CD4-positive, alpha-beta T cell treated with Interleukin-6 at 100 ng/mL for 8 hours (primary cell): Measurements from ENCODE around the gene PET100.

Source experiments
- DNase-seq: peaks from one replicate; pipeline ENCODE4 v3.0.0-alpha.2; 2020; ENCODE audit warnings: mixed read lengths, low spot score

The PET100 gene

DNA sequence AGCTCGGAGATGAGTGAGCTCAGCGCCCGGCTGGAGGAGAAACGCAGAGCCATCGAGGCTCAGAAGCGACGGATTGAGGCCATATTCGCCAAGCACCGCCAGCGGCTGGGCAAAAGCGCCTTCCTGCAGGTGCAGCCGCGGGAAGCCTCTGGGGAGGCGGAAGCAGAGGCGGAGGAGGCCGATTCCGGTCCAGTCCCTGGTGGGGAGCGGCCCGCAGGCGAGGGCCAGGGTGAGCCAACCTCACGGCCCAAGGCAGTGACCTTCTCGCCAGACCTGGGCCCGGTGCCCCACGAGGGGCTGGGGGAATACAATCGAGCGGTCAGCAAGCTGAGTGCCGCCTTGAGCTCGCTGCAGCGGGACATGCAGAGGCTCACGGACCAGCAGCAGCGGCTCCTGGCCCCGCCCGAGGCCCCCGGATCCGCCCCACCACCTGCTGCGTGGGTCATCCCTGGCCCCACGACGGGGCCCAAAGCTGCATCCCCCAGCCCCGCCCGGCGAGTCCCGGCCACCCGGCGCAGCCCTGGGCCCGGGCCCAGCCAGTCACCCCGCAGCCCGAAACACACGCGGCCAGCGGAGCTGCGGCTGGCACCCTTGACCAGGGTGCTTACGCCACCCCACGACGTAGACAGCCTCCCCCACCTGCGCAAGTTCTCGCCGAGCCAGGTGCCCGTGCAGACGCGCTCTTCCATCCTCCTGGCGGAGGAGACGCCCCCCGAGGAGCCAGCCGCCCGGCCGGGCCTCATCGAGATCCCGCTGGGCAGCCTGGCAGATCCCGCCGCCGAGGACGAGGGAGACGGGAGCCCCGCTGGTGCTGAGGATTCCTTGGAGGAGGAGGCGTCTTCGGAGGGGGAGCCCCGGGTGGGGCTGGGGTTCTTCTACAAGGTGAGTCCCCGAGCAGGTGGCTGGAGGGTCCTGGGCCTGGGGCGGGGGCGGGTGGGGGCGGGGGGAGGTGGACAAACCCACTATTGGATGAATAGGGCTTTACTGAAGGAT lies 17.0 kb upstream of the PET100 start:
- no peak for DNase-seq

DNA sequence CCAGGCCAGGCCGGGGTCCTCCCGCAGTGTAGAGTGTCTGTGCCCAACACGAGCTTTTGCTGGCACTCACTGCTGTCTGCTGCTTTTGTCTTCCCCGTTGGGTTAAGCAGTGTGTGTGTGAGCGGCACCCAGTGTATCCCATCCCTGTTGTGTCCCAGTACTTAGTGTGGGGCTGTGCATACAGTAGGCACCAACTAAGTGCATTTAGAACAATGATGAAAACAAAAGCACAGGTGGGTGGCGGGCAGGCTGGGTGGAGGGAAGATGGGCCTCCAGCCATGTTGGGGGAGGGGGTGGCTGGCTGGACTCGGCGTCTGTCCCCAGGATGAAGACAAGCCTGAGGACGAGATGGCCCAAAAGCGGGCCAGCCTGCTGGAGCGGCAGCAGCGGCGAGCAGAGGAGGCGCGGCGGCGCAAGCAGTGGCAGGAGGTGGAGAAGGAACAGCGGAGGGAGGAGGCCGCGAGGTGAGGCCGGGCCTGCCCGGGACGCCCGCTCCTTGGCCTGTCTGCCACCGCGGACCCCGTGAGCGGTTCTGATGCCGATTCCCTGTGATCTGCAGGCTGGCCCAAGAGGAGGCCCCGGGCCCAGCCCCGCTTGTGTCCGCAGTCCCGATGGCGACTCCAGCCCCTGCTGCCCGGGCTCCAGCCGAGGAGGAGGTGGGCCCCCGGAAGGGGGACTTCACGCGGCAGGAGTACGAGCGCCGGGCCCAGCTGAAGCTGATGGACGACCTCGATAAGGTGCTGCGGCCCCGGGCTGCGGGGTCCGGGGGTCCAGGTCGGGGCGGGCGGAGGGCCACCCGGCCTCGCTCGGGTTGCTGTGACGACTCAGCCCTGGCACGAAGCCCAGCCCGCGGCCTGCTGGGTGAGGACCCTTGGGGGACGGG lies 14.5 kb upstream of the PET100 start:
- no peak for DNase-seq

DNA sequence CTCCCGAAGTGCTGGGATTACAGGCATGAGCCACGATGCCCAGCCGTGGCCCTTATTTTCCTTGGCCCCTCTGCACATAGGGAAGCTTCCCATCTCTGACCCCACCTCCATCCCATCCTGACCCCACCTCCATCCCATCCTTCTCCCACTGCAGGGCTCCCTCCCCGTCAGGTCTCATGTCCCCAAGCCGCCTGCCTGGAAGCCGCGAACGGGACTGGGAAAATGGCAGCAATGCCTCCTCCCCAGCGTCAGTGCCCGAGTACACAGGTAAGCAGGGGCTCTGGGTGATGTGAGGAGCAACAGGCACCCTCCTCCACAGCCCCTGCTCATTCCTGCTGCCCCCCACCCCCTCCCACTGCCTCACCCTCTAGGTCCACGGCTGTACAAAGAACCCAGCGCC lies 12.4 kb upstream of the PET100 start:
- DNase-seq = no peak

DNA sequence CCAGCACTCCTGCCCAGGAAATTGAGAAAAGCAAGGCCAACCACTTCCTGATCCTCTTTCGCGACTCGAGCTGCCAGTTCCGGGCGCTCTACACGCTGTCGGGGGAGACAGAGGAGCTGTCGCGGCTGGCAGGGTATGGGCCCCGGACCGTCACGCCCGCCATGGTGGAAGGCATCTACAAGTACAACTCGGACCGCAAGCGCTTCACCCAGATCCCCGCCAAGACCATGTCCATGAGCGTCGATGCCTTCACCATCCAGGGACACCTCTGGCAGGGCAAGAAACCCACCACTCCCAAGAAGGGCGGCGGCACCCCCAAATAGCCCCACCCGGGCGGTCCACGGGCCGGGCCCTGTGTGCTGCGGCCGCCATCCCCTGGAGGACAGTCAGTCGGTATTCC lies 11.9 kb upstream of the PET100 start:
- no peak for DNase-seq

DNA sequence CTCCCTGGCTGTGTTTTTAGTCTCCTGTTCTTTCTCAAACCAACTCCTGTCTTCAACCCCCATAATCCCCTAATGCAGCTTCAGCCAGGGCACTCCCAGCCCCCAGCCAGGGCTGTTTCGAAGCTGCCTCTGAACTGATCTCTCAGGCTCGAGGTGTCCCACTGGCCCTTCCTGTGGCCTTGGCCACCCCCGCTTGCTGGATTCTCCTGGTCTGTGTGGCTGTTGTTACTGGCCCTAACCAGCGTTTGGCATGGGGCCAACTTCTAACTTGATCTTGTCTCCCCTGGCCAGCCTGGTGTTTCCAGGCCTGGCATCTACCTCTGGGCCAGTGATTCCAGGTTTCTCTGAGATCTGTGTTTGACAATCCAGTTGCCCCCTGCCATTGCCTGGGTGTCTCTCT lies 11.2 kb upstream of the PET100 start:
- no peak for DNase-seq

DNA sequence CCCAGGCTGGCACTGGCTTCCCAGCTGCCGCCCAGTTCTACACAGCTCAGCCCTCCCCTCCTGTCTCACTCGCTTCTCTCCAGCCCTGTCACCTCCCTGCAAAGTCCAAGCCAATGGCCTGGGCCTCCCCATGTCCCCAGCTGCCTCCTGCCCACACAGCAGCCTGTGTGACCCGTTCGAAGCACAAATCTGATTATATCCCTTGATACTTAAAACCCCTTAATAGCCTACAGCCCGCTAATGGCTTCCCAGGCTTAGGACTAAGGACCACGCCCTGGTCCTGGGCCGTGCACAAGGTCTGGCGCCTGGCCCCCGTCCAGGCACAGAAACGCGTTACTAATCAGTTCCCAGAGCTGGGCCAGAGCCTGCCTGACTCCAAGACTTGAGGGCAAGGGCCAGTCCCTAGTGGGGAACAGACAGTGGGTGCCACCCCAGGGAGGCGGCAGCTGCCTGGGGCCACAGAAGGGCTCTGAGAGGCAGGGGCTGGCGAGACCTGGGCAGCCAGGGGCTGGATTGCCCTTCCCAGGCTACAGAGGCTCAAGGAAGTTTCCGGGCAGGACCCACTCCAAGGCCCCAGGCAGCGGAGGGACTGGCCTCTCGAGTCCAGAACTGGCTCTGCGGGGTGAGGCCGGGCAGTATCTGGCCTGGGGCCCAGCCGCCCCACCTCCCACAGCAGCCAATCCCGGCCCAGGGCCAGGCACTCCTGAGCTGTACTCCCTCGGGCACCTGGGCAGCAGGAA lies 10.7 kb upstream of the PET100 start:
- DNase-seq = no peak

DNA sequence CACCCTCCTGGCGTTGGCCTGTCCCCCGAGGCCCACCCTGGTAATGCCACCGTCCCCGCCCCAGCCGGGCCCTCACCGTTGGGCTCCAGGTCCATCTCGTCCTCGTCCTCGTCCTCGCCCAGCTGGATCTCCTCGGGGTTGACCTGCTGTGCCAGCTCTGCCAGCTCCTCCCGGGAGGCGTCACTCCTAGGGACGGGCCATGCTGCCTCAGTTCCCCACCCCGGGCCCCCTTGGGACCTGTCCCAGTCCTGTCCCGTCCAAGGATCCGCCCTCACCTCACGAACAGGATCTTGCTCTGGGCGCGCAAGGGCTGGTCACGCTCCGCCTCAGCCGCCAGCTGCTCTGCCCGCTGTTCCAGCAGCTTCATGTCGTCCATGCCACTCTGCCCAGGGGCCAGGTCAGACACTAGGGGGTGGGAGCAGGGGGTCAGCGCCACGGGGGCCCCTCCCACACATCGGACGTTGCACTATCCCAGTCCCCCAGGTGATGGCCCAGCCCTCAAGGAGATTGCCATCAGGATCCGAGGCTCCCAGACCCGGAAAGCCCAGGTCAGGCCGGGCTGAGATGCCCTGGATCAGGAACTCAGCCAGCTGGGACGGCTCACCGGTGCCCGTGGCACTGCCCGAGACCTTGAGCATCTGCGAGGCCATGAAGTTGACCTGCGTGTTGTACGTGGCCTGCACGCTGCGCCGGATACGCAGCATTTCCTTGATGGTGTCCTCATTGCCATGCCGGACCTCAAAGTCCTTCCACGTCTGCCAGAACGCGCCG lies 9.7 kb upstream of the PET100 start:
- no peak for DNase-seq

DNA sequence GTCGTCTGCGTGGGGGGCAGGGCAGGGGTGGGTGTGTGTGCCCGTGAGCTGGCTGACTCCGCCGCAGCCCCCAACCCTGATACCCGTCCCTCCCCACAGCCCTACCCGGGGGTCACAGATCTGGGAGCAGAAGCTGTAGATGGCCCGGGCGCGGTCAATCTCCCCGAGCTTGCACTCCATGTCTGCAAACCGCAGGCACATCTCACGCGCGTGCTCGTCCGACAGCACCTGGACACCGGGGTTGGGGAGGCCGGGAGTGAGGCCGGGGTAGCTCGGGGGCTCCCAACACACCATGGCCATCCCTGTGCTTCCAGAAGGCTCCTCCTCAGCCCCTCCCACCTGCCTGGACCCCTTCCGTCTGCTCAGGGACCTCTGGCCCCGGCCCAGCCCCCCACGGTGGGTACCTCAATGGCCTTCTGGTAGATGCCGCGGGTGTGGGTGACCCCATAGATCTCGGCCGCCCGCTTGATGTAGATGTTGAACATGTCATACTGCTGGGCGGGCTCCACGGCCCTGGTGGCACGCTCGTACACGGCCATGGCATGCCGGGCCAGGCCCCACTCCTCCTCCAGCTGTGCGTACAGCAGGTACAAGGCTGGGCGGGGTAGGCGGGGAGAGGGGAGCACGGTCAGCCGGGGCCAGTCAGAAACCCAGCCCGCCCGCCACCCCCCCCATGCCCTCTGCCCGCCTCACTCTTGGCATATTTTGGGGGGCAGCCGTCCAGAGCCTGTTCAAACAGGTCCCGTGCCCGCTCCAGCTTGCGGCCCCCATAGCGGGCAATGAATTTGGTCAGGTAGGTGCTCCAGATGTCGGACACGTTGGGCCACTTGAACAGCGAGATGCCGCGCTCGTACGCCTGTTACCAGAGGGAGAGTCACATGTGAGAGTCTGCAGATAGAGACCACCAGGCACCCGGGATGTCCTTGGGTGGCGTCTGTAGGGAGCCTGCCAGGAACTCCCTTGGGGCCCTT lies 8.9 kb upstream of the PET100 start:
- DNase-seq = no peak

DNA sequence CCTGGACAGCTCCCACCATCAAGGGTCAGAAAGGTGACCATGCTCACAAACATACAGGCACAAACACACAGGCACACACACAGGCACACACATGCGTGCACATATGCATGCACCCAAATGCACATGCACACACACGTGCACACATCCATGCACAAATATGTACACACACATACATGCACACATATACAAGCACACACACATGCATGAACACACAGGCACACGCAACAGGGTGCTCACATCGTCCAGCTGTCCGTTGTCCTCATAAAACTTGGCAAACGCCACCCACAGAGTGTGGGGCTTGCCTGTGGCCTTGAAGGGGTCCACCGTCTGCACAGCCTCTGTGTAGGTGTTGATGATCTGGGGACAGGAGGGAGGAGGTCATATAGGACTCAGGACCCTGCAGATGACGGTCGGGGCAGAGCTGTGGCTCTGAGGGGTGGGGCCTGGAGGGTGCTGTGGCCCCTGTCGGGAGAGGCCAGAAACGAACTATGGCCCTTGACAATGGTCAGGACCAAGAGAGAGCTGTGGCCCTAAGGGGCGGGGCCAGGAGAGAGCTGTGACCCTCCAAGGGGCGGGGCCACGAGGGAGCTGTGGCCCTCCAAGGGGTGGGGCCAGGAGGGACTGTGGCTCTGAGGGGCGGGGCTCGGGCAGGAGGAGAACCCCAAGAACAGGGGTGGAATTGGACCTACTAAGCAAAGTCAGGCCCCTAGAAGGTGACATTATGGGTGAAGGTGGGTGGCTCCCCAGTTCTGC lies 6.5 kb upstream of the PET100 start:
- DNase-seq = no peak

DNA sequence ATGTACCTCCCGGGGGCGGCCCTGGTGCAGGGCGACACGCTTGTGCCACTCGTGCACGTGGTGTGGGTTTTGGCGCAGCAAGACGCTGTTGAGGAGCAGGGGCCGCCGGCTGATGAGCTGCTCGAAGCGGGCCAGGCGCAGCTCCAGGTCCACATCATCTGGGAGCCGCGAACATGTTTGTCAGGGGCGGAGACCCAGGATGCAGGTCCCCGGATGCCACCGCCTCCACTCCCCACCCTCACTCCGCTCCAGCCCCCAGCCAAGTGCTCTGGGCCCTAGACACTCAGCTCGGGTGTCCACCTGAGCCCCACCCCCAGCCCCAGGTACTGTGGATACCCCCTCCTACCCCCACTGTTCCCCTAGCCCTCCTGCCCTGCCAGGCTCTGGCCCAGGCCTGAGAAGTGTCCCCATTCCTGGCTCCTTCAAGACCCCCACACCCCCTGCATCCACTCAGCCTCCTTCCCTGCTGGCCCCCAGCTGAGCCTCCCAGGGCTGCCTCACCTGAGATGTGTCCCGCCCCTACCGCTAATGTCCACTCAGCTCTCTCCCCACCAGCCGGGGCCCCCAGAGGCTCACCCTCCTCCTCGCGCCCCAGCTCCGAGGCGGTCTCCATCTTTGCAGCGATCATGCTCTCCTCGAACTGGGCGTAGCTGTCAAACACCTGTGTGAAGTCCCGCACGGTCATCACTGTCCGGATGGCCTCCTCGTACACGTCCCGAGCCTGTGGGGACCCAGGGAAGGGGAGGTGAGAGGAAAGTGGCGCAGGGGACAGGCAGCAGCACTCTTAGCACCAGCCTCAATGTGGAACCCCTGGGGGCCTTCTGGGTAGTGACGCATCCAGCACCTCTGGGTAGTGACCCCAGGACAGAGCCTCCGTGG lies 5.6 kb upstream of the PET100 start:
- DNase-seq = no peak

DNA sequence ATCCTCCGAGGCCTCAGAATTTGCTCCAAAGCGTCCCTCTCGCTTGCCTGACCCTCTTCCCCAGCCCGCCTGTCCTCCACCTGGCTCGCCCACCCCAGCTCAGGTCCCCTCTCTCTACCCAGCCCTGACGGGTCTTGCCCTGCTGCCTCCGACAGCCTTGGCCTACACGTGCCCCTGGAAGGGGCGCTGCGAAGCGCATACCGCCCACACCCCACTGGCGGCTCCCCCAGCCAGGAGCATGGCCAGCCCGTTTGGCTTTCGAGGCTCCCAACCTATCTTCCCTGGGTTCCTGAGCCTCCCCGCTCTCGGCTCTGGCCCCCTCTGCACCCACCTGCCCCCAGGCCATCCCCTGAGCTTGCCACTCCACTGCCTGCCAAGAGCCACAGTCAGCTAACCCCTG lies 4.8 kb upstream of the PET100 start:
- DNase-seq = no peak

DNA sequence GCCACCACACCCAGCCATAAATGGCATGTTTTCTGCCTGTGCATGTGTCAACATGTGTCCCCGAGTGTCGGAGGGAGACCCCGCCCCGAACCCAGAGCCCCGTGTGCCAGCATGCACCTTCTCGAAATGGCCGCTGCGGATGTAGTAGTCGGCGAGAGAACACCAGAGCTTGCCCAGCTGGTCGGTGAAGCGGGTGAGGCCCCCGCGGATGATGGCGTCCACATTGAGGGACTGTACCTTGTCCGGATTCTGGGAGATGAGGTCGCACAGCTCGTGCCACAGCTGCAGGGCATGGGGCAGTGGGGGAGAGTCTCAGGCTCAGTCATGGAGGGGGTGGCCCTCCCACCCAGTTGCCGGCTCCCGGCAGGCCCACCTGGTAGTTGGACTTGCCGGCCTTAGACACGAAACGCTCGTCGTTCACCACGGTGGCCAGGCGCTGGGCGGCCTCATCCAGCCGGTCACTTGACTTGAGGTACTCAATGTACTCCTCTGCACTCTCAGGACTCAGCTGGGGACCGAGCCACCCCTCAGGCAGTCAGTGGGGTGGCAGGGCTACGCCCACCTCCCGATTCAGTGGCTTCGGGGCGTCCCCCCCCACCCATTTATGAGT lies 3.7 kb upstream of the PET100 start:
- no peak for DNase-seq

DNA sequence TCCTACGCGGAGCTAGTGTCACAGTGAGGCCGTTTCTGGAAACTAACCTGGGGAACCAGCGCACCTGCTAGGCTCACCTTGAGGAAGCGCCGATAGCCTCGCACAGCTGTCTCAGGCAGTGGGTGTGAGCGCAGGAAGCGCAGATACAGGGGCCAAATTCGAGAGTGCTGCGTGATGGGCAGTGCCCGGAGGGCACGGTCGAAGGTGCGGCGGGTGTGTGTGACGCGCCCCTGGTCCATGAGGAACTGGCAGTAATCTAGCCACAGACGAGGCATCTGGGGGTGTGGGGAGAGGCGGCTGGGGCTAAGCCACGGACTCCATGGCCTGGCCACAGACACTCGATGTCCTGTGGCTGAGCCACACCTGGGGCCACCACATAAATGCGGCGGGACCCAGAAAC lies 2.4 kb upstream of the PET100 start:
- no peak for DNase-seq

DNA sequence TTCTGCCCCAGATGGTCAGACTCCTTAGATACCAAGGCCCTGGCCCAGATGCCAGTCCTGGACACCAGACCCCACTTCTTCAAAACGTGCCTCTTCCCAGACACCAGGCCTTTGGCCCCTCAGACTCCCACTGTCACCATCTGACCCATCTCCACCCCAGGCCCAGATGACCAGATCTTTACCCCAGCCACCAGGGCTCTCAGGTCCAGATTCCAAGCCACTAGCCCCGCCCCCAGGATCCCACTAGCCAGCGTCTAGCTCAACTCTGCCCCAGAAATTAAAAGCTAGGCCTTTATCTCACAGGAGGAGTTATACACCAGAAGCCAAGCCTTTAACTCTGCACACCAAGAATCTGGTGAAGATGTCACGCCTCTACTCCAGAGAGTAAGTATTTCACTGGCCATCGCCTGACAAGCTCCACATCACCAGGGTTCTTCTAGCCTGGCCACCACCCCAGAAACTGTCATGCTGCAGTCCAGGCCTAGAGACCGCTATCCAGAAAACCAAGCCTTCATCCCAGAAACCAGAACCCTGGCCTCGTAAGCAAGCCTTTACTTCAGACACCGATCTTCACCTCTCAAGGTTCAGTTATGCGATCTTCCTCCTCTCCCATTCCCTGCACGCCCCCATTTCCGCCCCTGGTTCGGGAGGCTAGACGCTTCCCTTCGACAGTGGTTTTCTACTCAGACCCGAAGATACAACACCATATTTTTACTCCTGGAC lies 843 bp upstream of the PET100 start:
- DNase-seq = no peak

DNA sequence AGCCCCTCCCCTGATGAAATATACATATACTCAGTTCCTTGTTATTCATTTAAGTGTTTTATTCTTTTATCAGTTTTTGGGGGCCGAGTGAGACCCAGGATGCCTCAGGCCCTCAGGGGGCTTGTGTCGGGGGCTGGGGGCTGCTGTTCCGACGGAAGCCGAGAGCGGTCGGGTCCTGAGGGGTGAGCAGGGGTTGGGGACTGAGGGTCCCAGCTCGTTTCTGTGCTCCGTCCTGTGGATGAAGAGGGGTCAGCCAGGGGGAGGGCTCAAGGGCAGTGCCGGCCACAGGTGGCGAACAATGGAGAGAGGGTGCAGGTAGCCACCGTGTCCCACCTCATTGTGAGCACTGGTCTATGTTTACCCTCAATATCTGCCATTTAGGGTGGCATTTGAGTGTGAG lies 2.0 kb downstream of the PET100 start:
- no peak for DNase-seq

DNA sequence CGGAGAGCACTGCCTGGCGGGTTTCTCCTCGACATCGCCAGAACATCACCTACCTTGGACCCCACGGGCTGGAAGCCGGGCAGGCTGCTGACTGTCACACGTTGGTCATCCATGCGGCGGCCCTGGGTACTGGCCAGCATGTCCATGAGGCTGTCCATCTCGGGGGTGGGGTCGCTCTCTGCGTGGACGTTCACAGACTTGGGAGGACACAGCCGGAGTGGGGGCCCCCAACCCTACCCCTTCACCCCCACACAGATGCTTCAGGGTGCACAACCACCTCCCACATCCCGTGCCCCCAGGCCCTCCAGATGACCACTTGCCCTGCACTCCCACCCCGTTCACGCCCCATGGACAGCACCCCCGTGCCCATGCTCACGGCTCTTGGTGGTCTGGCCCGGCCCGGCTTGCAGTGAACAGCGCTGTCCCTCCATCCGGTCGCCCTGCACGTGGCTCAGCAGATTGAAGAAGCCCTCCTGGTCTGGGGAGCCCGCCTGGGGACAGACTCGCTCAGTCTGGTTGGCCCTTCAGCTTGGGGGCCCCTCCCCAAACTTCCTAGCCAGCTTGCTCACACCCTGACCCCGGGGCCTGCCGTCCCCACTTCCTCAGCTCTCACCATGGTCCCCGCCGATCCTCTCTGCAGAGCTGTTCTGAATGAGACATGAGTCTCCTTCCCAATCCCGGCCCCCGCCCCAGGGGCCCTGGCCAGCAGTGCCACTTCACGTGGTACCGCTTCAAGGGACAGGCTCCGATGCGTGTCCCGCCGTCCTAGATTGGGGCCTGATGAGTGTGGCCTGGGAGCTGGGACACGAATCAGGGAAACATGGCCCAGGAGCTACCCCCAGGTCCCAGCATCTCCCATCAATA lies 3.0 kb downstream of the PET100 start:
- no peak for DNase-seq
